ENCODE measurements around the gene TFDP1. TPM values are rescaled to one million over a fixed set of nuclear protein-coding genes. Genes with fewer than 3 reads are reported as not detected.
A peak's percentile ranks its signal among the peaks of the same experiment; 100 is the strongest.
"Not testable (repeated sequence)": the region's sequence is repeated elsewhere in the genome, so short reads cannot be mapped to it uniquely, and the experiment has no call there.

Gene TFDP1
- total RNA-seq, 4 donors from 2014 or later, result 48.0 to 84.2 (median 53.9) TPM

GRCh38 chr13:113618455-113618854 is 33.9 kb downstream of the TFDP1 start:
- intact Hi-C loops (cut with DNase I), result no loop called here
- Histone ChIP-seq H3K4me1 (peaks cover 10 to 17% of the 10 kb centered on the region in 2 donors), H3K27ac (no peak overlapping the region), H3K9me3 (no peaks in the 10 kb centered on the region), H3K36me3 (peaks cover 3 to 7% of the 10 kb centered on the region in 2 donors), H3K27me3 (no peaks in the 10 kb centered on the region), H3K4me3 (replicated peaks in 1 of 3) (no peak overlapping the region)
- 95 to 96% methylated on average over 7 of the region's 7 CpGs for WGBS, 2 donors
- TF ChIP-seq CTCF (IDR thresholded peaks at IDR 0.05) (no peak), POLR2A (IDR thresholded peaks at IDR 0.05) (no peak)
- no peak for DNase-seq

GRCh38 chr13:113620036-113620796 is 35.7 kb downstream of the TFDP1 start:
- peaks cover 10 to 17% of the 10 kb centered on the region in 2 donors for H3K4me1 ChIP-seq
- 94 to 95% methylated on average over 10 to 11 of the region's 15 CpGs for WGBS, 2 donors
- no peak for DNase-seq
- no peaks in the 10 kb centered on the region for H3K27me3 ChIP-seq
- H3K4me3 ChIP-seq (replicated peaks in 1 of 3), result no peak overlapping the region
- intact Hi-C loops (cut with DNase I), result no loop called here
- H3K27ac ChIP-seq, result no peak overlapping the region
- H3K9me3 ChIP-seq, result no peaks in the 10 kb centered on the region
- peaks cover 3 to 8% of the 10 kb centered on the region in 2 donors for H3K36me3 ChIP-seq
- TF ChIP-seq CTCF (IDR thresholded peaks at IDR 0.05) (no peak), POLR2A (IDR thresholded peaks at IDR 0.05) (no peak)

GRCh38 chr13:113621046-113621445 is 36.5 kb downstream of the TFDP1 start:
- intact Hi-C loops (cut with DNase I), result no loop called here
- no peak for TF ChIP-seq POLR2A (IDR thresholded peaks at IDR 0.05)
- no peak for TF ChIP-seq CTCF (IDR thresholded peaks at IDR 0.05)
- Histone ChIP-seq H3K4me1 (peaks cover 10 to 16% of the 10 kb centered on the region in 2 donors), H3K36me3 (peaks cover 3 to 8% of the 10 kb centered on the region in 2 donors), H3K4me3 (replicated peaks in 1 of 3) (no peak overlapping the region), H3K27ac (no peak overlapping the region), H3K27me3 (no peaks in the 10 kb centered on the region), H3K9me3 (no peaks in the 10 kb centered on the region)
- no peak for DNase-seq
- 96 to 97% methylated on average over 15 of the region's 15 CpGs for WGBS, 2 donors

GRCh38 chr13:113621498-113621897 is 36.9 kb downstream of the TFDP1 start:
- intact Hi-C loops (cut with DNase I); H3K9me3 ChIP-seq; H3K27me3 ChIP-seq; H3K36me3 ChIP-seq; H3K4me3 ChIP-seq (replicated peaks in 1 of 3); H3K27ac ChIP-seq: not testable (repeated sequence)
- peak; percentile 30 to 32 for DNase-seq
- WGBS, 2 donors, result 86 to 96% methylated on average over 13 of the region's 13 CpGs
- TF ChIP-seq CTCF (IDR thresholded peaks at IDR 0.05), result peak in 3 of 6 experiments; percentile 14 to 38 (median 21)
- peaks cover 6 to 11% of the 10 kb centered on the region in 2 donors for H3K4me1 ChIP-seq

- H3K4me1 ChIP-seq; H3K36me3 ChIP-seq; H3K4me3 ChIP-seq (replicated peaks in 1 of 3); H3K27ac ChIP-seq; DNase-seq; H3K9me3 ChIP-seq; intact Hi-C loops (cut with DNase I); H3K27me3 ChIP-seq: not testable (repeated sequence)
- 97 to 98% methylated on average over 20 of the region's 20 CpGs for WGBS, 2 donors
Measured at GRCh38 chr13:113621986-113622550, 37.5 kb downstream of the TFDP1 start.

All from thyroid gland (tissue), 4 donors.